ENCODE results near the gene RPTOR.

RPTOR gene

DNA sequence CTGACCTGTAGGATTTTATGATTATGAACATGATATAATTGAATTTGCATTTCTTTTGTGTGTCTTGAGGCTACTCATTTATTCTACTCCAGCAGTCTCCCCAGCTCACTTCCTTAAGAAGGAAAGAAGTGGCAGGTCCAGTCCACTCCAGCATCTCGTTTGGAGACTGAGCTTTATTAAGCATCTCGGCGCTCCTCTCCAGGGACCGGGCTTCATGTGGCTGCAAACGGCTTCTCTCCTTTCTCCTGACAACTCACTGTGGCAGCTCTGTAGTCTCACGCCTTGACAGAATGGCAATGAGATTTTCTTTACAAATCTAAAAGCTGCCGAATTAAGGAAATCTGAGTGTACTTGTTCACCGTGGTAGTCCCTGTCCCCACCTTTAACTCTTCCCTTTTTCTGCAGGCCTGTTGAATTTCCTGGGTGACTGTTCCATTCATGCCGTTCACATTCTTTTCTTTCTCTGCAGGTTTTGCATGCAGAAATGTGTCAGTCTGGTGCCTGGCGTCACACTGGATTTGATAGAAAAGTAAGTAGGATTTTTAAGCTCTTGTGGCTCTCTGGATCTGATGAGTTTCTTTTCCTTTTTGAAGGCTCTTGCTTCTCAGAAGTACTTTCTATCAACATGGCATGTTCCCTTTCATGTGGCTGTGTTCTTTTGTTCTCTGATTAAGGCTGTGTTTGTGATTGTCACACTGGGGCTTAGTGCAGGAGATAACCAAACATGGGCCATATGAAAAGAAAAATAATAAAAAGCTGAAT, 246.5 kb downstream of the RPTOR start:
- no peak overlapping the region for H3K4me3 ChIP-seq (ENCODE audit: low read depth, low read length)
- H3K4me2 ChIP-seq (ENCODE audit: low read length): no peak overlapping the region
- H3K9ac ChIP-seq: no peak overlapping the region
- no peak overlapping the region for H3K27ac ChIP-seq
- TF ChIP-seq, protein P1, sequence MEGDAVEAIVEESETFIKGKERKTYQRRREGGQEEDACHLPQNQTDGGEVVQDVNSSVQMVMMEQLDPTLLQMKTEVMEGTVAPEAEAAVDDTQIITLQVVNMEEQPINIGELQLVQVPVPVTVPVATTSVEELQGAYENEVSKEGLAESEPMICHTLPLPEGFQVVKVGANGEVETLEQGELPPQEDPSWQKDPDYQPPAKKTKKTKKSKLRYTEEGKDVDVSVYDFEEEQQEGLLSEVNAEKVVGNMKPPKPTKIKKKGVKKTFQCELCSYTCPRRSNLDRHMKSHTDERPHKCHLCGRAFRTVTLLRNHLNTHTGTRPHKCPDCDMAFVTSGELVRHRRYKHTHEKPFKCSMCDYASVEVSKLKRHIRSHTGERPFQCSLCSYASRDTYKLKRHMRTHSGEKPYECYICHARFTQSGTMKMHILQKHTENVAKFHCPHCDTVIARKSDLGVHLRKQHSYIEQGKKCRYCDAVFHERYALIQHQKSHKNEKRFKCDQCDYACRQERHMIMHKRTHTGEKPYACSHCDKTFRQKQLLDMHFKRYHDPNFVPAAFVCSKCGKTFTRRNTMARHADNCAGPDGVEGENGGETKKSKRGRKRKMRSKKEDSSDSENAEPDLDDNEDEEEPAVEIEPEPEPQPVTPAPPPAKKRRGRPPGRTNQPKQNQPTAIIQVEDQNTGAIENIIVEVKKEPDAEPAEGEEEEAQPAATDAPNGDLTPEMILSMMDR (IDR thresholded peaks at IDR 0.05): no peak
- no peaks in the 10 kb centered on the region for H3K36me3 ChIP-seq (ENCODE audit: control insufficient read depth, insufficient read depth, low read length)
- H3K9me3 ChIP-seq (ENCODE audit: control insufficient read depth, low read length): no peaks in the 10 kb centered on the region
- H3K27me3 ChIP-seq (ENCODE audit: control insufficient read depth, insufficient read depth, low read length): no peaks in the 10 kb centered on the region
- H3K79me2 ChIP-seq: peaks cover 2% of the 10 kb centered on the region
- peaks cover 4% of the 10 kb centered on the region for H3K4me1 ChIP-seq
- no peak overlapping the region for H2AFZ ChIP-seq

DNA sequence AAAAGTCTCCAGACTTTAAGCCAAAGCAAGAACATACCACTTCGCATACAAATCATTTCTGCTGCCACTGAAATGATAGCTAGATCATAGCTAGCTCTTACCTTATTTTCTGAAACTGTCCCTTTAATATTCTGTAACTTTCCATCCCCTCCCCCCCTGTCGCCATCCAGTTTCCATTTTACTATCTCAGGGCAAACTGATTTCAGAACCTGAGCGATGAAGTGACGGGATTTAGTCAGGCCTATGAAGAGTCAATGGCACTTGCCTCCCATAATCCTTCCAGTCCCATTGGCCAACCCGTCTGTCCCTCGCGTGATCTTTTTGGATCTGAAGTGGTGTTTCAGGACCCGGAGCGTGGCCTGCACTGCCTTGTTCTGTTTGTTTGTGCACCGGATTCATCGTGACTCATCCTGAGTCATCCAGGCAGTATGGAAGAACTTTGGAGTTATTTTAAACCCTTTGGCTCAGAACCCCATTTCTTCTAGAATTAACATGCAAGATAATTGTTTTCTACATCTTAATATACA, 247.2 kb downstream of the RPTOR start:
- TF ChIP-seq, protein P1 (IDR thresholded peaks at IDR 0.05): no peak
- Histone ChIP-seq H3K9me3 (ENCODE audit: control insufficient read depth, low read length) (no peaks in the 10 kb centered on the region), H3K4me1 (peaks cover 4% of the 10 kb centered on the region), H3K36me3 (ENCODE audit: control insufficient read depth, insufficient read depth, low read length) (no peaks in the 10 kb centered on the region), H3K4me3 (ENCODE audit: low read depth, low read length) (no peak overlapping the region), H3K27ac (no peak overlapping the region), H2AFZ (no peak overlapping the region), H3K79me2 (peaks cover 2% of the 10 kb centered on the region), H3K4me2 (ENCODE audit: low read length) (no peak overlapping the region), H3K27me3 (ENCODE audit: control insufficient read depth, insufficient read depth, low read length) (no peaks in the 10 kb centered on the region), H3K9ac (no peak overlapping the region)

DNA sequence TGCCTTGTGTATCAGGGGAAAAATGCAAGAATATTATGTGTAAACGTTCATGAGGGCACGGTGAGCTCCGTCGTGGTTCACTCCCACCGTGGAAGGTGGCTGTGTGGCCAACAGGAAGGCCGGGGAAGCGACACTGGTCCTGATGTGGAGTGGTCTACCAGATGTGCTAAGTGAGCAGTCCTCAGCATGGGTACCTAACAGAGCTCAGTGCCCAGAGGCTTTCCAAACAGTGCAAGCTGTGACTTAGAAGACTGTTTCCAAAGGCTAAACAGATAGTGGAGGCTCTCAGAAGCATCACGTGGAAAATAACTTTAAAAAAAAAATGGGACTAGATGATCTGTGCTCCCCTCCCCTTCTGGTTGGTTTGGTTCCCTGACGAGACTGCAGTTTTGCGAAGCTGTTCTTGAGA, 247.7 kb downstream of the RPTOR start:
- Histone ChIP-seq H3K4me2 (ENCODE audit: low read length) (no peak overlapping the region), H3K9me3 (ENCODE audit: control insufficient read depth, low read length) (no peaks in the 10 kb centered on the region), H3K79me2 (no peaks in the 10 kb centered on the region), H2AFZ (no peak overlapping the region), H3K9ac (no peak overlapping the region), H3K27me3 (ENCODE audit: control insufficient read depth, insufficient read depth, low read length) (no peaks in the 10 kb centered on the region), H3K36me3 (ENCODE audit: control insufficient read depth, insufficient read depth, low read length) (no peaks in the 10 kb centered on the region), H3K4me1 (peaks cover 4% of the 10 kb centered on the region), H3K4me3 (ENCODE audit: low read depth, low read length) (no peak overlapping the region), H3K27ac (no peak overlapping the region)
- TF ChIP-seq, protein P1 (IDR thresholded peaks at IDR 0.05): no peak

DNA sequence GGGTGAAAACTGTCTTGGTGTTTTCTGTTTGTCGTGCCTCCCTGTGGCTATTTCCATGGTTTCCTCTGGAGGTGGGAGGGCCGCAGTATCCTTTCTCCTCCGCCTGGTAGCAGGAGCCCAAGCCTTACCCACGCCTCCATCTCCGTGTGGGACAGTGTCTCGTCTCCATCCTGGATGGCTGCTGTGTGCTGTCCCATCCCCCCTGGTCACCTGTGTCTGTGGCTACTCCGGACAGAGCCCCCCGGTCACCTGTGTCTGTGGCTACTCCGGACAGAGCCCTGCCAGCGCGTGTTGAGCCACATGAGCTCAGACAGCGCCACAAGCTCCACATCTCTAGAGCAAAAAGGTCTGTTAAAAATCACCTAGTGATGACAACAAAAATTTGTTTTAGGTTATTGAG, 248.8 kb downstream of the RPTOR start:
- Histone ChIP-seq H3K4me3 (ENCODE audit: low read depth, low read length) (no peak overlapping the region), H3K79me2 (no peaks in the 10 kb centered on the region), H3K36me3 (ENCODE audit: control insufficient read depth, insufficient read depth, low read length) (no peaks in the 10 kb centered on the region), H3K4me1 (peaks cover 4% of the 10 kb centered on the region), H3K9me3 (ENCODE audit: control insufficient read depth, low read length) (no peaks in the 10 kb centered on the region), H2AFZ (no peak overlapping the region), H3K4me2 (ENCODE audit: low read length) (no peak overlapping the region), H3K9ac (no peak overlapping the region), H3K27me3 (ENCODE audit: control insufficient read depth, insufficient read depth, low read length) (no peaks in the 10 kb centered on the region), H3K27ac (no peak overlapping the region)
- TF ChIP-seq, protein P1 (IDR thresholded peaks at IDR 0.05): no peak

DNA sequence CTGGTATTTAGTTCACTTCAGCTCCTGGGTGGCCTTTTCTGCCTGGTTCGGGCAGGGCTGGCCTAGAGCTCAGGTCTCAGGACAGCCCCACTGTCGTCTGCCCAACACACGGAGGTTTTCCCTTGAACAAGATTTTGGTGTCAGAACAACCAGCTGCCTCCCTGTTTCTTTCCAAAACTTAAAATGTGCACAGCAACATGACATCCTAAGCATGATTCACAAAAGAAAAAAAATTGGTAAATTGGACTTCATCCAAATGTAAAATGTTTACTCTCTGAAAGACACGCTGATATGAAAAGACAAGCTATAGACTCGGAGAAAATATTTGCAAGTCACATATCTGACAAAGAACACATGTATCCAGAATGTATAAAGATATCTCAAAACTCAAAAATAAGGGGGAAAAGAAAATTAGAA, 249.2 kb downstream of the RPTOR start:
- H3K9ac ChIP-seq: no peak overlapping the region
- no peak overlapping the region for H3K27ac ChIP-seq

More for the DNA sequence above, 249.2 kb downstream of the RPTOR start:
- Histone ChIP-seq H2AFZ (no peak overlapping the region), H3K4me2 (ENCODE audit: low read length) (no peak overlapping the region), H3K4me3 (ENCODE audit: low read depth, low read length) (no peak overlapping the region), H3K79me2 (no peaks in the 10 kb centered on the region), H3K36me3 (ENCODE audit: control insufficient read depth, insufficient read depth, low read length) (no peaks in the 10 kb centered on the region), H3K27me3 (ENCODE audit: control insufficient read depth, insufficient read depth, low read length) (no peaks in the 10 kb centered on the region), H3K9me3 (ENCODE audit: control insufficient read depth, low read length) (no peaks in the 10 kb centered on the region), H3K4me1 (peaks cover 4% of the 10 kb centered on the region)
- TF ChIP-seq, protein P1 (IDR thresholded peaks at IDR 0.05): no peak

Measured in parathyroid adenoma (tissue), 2 donors.